Activated T-helper 17 cell treated with anti-CD3 and anti-CD28 coated beads, Interleukin-2, amount 50 U/mL, for 72 hours (primary cell): Measurements from ENCODE around the gene MYO9A. TPM values are rescaled to one million over a fixed set of nuclear protein-coding genes. Genes with fewer than 3 reads are reported as not detected.

Experiments
- ATAC-seq: fragments of 150-1000 bp; cut with Tn5 transposase; replicated peaks from 2 replicates; pipeline ENCODE4 v1.10.0; 2021; ENCODE audit warnings: mild to moderate bottlenecking, moderate library complexity
- H3K27ac Mint-ChIP-seq: one replicate; pipeline ENCODE4 v1.8.0; 2022; ENCODE audit warnings: mixed read lengths
- H3K27me3 Mint-ChIP-seq: one replicate; pipeline ENCODE4 v1.8.0; 2022; ENCODE audit warnings: mixed read lengths
- H3K36me3 Mint-ChIP-seq: one replicate; pipeline ENCODE4 v1.8.0; 2022; ENCODE audit warnings: low read depth, mild to moderate bottlenecking, mixed read lengths
- H3K4me1 Mint-ChIP-seq: one replicate; pipeline ENCODE4 v1.8.0; 2022; ENCODE audit warnings: mixed read lengths
- H3K4me3 Mint-ChIP-seq: one replicate; pipeline ENCODE4 v1.8.0; 2022; ENCODE audit warnings: mild to moderate bottlenecking, mixed read lengths
- H3K9me3 Mint-ChIP-seq: one replicate; pipeline ENCODE4 v1.8.0; 2022; ENCODE audit warnings: mixed read lengths
- total RNA-seq, 2 donors: library from RNA; stranded (reverse); gene quantifications; one replicate each; pipeline ENCODE4 v1.2.3, GENCODE V29; 2022

MYO9A gene
- total RNA-seq, 2 donors from 2014 or later: 20.5 to 29.3 TPM

DNA sequence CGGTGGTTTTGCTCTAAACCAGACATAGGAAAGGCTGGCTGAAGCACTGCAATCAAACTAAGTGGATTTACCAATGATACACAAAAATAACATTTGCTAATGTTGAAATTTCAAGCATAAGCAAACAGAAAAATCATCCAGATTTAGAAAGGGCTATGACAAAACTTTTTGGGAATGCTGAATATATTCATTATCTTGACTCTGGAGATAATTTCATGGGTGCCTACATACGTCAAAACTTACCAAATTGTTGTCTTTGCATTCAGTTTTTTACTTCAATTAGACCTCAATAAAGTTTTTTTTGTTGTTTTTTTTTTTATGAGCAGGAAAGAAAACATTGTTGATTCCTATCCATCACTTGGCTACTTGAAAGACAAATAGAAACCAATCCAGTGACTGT, 166.8 kb downstream of the MYO9A start:
- Mint-ChIP-seq H3K27me3 (no peaks in the 10 kb centered on the region), H3K9me3 (no peaks in the 10 kb centered on the region), H3K4me3 (no peak overlapping the region), H3K36me3 (peaks cover 28% of the 10 kb centered on the region), H3K27ac (no peak overlapping the region), H3K4me1 (no peaks in the 10 kb centered on the region)
- ATAC-seq: no peak

DNA sequence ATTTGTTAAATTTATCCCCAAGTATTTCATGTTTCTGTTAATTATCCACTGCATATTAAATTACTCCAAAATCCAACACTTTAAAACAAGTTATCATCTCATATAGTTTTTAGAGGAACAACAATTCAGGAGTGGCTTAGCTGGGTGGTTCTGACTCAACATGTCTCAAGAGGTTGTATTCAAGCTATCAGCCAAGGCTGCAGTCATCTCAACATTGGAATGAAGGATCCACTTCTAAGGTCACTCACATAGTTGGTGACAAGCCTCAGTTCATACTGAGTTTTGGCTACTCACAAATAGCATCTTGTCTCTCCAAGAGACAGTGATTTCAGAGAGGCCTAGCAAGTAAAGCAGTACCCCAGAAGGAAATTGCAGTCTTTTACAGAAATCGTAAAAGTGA, 172.9 kb downstream of the MYO9A start:
- Mint-ChIP-seq H3K9me3 (no peaks in the 10 kb centered on the region), H3K36me3 (peaks cover 9% of the 10 kb centered on the region), H3K27ac (no peak overlapping the region), H3K4me1 (no peaks in the 10 kb centered on the region), H3K27me3 (no peaks in the 10 kb centered on the region), H3K4me3 (no peak overlapping the region)
- ATAC-seq: no peak

DNA sequence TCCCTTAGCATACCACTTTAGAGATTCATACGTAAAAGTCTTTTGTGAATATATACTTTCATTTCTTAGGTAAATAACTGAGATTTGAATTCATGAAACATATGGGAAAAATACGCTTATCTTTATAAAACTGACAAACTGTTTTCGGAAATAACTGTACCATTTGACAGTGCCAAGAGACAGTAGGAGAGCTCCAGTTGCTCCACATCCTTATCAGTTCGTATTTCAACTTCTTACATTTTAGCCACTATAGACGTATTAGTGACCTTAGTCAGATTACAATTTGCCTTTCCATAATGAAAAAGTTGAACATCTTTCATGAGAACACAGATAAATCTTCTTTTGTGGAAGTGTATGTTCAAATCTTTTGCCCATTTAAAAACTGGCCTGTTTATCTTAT, 174.1 kb downstream of the MYO9A start:
- no peaks in the 10 kb centered on the region for H3K27me3 Mint-ChIP-seq
- no peak for ATAC-seq

DNA sequence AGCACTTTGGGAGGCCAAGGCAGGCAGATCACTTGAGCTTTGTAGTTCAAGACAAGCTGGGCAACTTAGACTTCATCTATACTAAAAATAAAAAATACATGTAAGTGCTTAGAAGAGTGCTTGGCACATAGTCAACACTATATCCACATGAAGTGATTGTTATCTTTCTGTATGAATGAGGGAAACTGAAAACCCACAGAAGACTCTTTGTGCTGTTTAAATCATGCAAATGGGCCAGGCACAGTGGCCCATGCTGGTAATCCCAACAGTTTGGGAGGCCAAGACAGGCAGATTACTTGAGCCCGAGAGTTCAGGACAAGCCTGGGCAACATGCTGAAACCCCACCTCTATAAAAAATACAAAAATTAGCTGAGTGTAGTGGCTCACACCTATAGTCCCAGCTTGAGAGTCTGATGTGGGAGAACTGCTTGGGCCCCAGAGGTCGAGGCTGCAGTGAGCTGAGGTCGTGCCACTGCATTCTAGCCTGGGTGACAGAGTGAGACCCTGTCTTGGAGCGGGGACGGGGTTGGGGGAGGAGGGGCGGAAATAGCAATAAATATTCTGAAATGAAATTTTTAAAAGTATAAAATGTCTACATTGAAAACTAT, 177.9 kb downstream of the MYO9A start:
- Mint-ChIP-seq H3K4me3 (no peak overlapping the region), H3K27ac (no peak overlapping the region), H3K9me3 (no peaks in the 10 kb centered on the region), H3K36me3 (peaks cover 40% of the 10 kb centered on the region), H3K27me3 (no peaks in the 10 kb centered on the region), H3K4me1 (no peaks in the 10 kb centered on the region)
- ATAC-seq: no peak

More for the DNA sequence above, 174.1 kb downstream of the MYO9A start:
- Mint-ChIP-seq H3K9me3 (no peaks in the 10 kb centered on the region), H3K4me1 (no peaks in the 10 kb centered on the region), H3K27ac (no peak overlapping the region), H3K4me3 (no peak overlapping the region), H3K36me3 (peaks cover 6% of the 10 kb centered on the region)

DNA sequence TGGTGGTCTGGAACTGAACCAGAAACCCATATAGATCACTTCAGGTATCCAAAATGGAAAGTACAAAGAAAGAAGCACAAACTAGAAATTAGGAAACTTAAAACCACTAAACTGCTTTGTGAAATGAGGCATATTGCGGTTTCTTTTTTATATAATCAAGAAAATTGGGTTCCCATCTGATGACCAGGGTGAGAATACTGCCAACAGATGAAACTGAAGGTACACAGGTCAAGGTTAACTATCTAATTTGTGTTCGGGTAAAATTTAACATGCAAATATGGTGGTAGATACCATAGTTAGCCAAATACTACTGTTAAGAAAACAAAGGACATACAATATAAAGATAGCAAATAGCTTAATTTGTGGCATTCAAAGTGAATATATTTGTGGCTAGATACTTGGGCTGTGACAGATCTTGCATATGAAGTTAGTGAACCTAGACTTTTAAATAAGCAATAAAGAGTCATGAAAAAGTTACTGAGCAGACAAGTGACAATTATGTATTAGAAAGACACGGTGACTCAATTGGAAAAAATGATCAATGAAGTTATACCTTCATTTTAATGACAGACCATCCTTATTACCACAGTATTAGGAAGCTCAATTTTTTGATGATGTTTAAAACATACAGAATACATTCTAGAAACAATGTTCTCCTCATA, 180.2 kb downstream of the MYO9A start:
- no peaks in the 10 kb centered on the region for H3K27me3 Mint-ChIP-seq
- H3K9me3 Mint-ChIP-seq: no peaks in the 10 kb centered on the region
- ATAC-seq: no peak
- H3K27ac Mint-ChIP-seq: no peak overlapping the region
- H3K4me3 Mint-ChIP-seq: no peak overlapping the region
- peaks cover 63% of the 10 kb centered on the region for H3K36me3 Mint-ChIP-seq
- no peaks in the 10 kb centered on the region for H3K4me1 Mint-ChIP-seq

DNA sequence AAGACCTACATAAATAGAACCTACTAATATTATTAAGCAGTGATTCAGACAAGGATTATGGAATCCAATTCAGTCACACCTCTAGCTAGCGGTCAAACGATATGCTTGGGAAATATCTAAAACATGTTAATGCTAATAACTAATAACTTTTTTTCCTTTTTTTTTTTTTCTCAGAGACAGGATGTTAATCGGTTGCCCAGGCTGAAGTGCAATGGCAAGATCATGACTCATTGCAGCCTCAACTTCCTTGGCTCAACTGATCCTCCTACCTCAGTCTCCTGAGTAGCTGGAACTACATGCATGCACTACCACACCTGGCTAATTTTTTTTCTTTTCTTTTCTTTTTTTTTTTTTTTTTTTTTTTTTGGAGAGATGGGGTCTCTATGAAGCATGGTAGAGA, 183.5 kb downstream of the MYO9A start:
- Mint-ChIP-seq H3K36me3 (peaks cover 90% of the 10 kb centered on the region), H3K9me3 (peaks cover 11% of the 10 kb centered on the region), H3K27me3 (no peaks in the 10 kb centered on the region), H3K4me1 (no peaks in the 10 kb centered on the region), H3K4me3 (no peak overlapping the region), H3K27ac (no peak overlapping the region)
- ATAC-seq: no peak

DNA sequence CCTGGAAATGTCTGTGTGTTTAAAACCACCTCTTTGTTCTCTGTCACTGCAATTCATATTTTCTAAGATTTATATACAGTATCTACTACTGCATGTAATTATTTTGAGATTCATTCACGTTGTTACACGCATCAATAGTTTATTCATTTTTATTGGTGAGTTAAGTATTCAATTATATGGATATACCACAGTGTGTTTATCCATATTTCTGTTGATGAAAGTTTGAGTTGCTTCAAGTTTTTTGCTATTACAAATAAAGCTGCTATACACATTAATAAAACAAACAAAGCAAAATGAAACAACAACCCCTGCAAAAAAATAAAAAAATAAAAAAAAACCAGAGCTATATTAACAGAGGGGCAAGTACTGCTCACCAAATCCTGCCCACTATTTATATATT, 185.3 kb downstream of the MYO9A start:
- Mint-ChIP-seq H3K27ac (no peak overlapping the region), H3K27me3 (no peaks in the 10 kb centered on the region), H3K36me3 (peaks cover 79% of the 10 kb centered on the region), H3K4me3 (no peak overlapping the region), H3K4me1 (no peaks in the 10 kb centered on the region), H3K9me3 (peaks cover 11% of the 10 kb centered on the region)
- no peak for ATAC-seq

DNA sequence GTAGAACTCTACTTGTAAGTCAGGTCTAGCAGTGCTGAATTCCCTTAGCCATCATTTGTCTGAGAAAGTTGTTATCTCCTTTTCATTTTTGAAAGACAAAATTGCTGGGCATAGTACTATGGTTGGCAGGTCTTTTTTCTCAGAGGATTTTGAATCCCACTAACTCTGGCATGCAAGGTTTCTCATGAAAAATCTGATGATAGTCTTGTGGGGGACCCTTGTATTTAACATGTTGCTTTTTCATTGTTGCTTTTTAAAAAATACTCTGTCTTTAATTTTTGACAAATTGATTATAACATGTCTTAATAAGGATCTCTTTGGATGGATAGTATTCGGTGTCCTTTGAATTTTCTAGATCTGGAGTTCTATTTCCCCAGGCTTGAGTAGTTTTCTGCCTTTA, 186.7 kb downstream of the MYO9A start:
- no peak overlapping the region for H3K27ac Mint-ChIP-seq
- H3K9me3 Mint-ChIP-seq: peaks cover 11% of the 10 kb centered on the region
- H3K36me3 Mint-ChIP-seq: peaks cover 66% of the 10 kb centered on the region
- no peak overlapping the region for H3K4me3 Mint-ChIP-seq
- H3K27me3 Mint-ChIP-seq: no peaks in the 10 kb centered on the region
- no peak for ATAC-seq
- H3K4me1 Mint-ChIP-seq: no peaks in the 10 kb centered on the region

DNA sequence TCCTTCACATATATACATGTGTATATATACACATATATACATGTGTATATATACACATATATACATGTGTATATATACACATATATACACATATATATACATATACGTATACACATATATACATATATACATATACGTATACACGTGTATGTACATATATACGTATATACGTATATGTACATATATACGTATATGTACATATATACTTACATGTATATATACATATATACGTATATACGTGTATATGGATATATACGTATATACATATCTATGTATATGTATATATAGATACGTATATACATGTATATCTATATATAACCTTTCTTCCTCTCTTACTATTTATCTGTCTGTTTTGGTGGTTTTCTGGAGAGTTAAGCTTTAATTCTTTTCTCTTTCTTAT, 192.8 kb downstream of the MYO9A start:
- H3K27ac Mint-ChIP-seq: no peak overlapping the region
- ATAC-seq: no peak
- H3K4me1 Mint-ChIP-seq: no peaks in the 10 kb centered on the region
- H3K27me3 Mint-ChIP-seq: no peaks in the 10 kb centered on the region
- H3K36me3 Mint-ChIP-seq: peaks cover 6% of the 10 kb centered on the region
- no peak overlapping the region for H3K4me3 Mint-ChIP-seq
- no peaks in the 10 kb centered on the region for H3K9me3 Mint-ChIP-seq

DNA sequence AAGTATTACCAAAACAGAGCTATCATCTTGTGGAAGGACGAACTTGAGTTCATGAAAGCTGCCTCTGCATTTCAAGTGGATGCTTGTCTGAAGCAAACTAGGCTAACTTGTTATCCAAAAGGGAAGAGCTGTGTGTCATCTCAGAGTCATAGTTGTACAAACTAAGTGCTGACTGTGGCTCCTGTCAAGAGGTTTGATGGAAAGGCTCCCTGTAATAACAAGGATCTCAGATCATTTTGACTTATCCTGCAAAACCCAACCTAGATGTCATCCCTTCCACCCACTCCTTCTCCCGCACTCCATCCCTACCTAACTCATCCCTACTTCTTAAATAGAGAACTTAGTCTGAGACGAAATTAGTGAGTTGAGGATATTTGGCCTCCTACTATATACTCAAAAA, 196.8 kb downstream of the MYO9A start:
- no peak for ATAC-seq
- Mint-ChIP-seq H3K27ac (no peak overlapping the region), H3K36me3 (peaks cover 6% of the 10 kb centered on the region), H3K4me1 (no peaks in the 10 kb centered on the region), H3K4me3 (no peak overlapping the region), H3K9me3 (no peaks in the 10 kb centered on the region), H3K27me3 (no peaks in the 10 kb centered on the region)

DNA sequence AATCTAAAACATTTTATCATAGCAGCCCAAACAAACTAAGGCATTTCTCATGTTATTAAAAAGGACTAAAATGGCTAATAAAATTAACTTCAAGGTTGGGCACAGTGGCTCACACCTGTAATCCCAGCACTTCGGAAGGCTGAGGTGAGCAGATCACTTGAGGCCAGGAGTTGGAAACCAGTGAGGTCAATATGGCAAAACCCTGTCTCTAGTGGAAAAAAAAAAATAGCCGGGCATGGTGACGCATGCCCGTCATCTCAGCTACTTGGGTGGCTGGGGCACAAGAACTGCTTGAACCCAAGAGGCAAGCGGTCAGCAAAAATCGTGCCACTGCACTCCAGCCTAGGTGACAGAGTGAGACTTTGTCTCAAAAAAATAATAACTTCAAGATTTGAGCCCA, 197.4 kb downstream of the MYO9A start:
- Mint-ChIP-seq H3K27ac (no peak overlapping the region), H3K36me3 (peaks cover 12% of the 10 kb centered on the region), H3K9me3 (no peaks in the 10 kb centered on the region), H3K27me3 (no peaks in the 10 kb centered on the region), H3K4me1 (no peaks in the 10 kb centered on the region), H3K4me3 (no peak overlapping the region)
- ATAC-seq: no peak

DNA sequence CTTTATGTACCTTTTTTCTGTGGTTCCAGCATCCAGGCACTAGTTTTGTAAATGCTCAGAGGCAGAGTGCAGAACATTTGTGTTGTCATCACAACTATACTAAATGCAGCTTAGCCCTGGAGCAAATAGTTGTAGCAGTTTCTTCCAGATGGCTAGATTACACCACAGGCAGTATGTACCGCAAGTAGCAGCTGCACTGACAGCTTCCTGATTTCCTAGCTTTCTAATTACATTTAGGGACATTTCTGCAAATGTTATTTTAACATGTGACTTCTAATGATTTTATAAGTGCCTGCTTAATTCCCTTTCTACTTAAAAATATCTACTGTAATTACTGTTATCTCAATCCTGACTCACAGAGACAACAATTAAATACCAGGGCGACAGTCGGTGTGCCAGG, 201.1 kb downstream of the MYO9A start:
- Mint-ChIP-seq H3K27ac (no peak overlapping the region), H3K27me3 (no peaks in the 10 kb centered on the region), H3K4me1 (no peaks in the 10 kb centered on the region), H3K9me3 (no peaks in the 10 kb centered on the region), H3K4me3 (no peak overlapping the region), H3K36me3 (peaks cover 31% of the 10 kb centered on the region)
- no peak for ATAC-seq

DNA sequence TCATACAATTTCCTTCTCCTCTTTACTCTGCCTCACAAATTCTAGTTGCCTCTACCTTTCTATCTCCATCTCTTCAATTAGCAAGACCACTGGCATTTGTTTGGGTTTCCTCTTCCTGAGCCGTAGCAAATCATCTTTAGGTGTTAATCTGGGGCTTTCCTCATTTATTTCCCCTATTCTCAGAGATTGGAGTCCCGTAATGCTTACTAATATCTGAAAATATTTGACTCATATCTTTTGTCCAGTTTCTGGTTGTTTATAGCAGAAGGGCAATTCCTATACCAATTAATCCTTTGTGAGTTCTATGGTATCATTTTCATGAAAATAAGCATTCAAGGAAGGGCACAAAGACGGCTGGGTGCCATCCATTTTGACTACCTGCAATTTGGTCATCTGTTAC, 203.9 kb downstream of the MYO9A start:
- ATAC-seq: no peak
- Mint-ChIP-seq H3K4me1 (no peaks in the 10 kb centered on the region), H3K36me3 (peaks cover 31% of the 10 kb centered on the region), H3K4me3 (no peak overlapping the region), H3K27me3 (no peaks in the 10 kb centered on the region), H3K27ac (no peak overlapping the region), H3K9me3 (no peaks in the 10 kb centered on the region)

DNA sequence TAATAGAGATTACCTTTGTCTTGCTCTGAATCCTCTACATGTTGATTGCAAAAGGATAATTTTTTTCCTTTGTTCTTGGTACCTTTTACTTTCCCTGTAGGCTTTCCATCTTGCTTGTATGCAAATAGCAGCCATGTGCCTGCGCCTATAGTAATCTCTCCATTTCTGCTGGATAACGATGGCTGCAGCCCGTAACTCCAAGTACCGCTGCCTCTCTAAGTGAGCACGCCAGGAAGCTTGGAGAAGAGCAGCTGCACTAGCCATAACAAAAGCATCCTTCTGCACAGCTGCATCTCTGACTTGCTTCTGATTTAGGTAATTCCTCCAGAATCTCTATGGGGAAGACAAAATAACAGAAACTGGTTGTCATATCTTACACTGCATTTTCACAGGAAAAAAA, 218.3 kb downstream of the MYO9A start:
- ATAC-seq: no peak
- Mint-ChIP-seq H3K36me3 (peaks cover 69% of the 10 kb centered on the region), H3K9me3 (no peaks in the 10 kb centered on the region), H3K4me1 (no peaks in the 10 kb centered on the region), H3K27ac (no peak overlapping the region), H3K4me3 (no peak overlapping the region), H3K27me3 (no peaks in the 10 kb centered on the region)

DNA sequence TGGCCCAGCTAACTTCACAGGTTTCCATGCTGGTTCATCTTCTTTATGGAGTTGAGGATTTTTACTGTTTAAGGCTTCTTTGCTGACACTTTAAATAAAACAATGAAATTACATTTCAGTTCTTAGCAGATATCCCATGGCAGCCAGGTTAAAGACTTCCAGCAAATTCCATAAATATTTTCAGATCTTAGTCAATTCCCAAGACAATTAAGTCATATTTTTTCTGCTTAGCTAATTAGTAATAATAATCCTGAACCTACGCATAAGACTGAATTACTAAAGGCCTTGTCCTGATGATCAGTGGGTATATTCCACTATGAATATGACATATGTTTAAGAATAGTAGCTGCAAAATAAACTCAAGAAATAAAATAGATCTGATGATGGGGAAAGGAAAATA, 224.3 kb downstream of the MYO9A start:
- H3K36me3 Mint-ChIP-seq: peaks cover 51% of the 10 kb centered on the region
- no peaks in the 10 kb centered on the region for H3K4me1 Mint-ChIP-seq
- no peak for ATAC-seq
- H3K27me3 Mint-ChIP-seq: no peaks in the 10 kb centered on the region
- no peak overlapping the region for H3K4me3 Mint-ChIP-seq
- H3K9me3 Mint-ChIP-seq: no peaks in the 10 kb centered on the region
- no peak overlapping the region for H3K27ac Mint-ChIP-seq

DNA sequence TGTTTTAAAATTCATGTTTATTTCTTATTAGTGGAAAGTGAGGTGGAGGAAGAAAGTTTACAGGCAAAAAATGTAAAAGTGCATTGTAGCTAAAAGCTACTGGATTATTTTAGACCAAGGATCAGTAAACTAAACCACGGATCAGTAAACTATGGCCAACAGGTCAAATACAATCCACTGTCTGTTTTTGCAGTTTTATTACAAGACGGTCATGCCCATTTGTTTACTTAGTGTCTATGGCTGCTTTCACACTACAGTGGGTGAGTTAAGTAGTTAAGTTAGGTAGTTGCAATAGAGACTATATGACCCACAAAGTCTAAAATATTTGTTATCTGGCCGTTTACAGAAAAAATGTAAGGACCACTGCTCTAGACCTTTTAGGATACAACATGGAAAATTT, 225.6 kb downstream of the MYO9A start:
- Mint-ChIP-seq H3K4me3 (no peak overlapping the region), H3K27me3 (no peaks in the 10 kb centered on the region), H3K36me3 (peaks cover 49% of the 10 kb centered on the region), H3K9me3 (no peaks in the 10 kb centered on the region), H3K27ac (no peak overlapping the region), H3K4me1 (no peaks in the 10 kb centered on the region)
- ATAC-seq: no peak
